Stimulated activated naive CD8-positive, alpha-beta T cell treated with anti-CD3 and anti-CD28 coated beads, Interleukin-15, amount 100 ng/mL, for 72 hours (primary cell): Measurements from ENCODE around the gene ASPRV1.

Source experiments
- ATAC-seq: fragments of 150-1000 bp; cut with Tn5 transposase; 2 replicates; pipeline ENCODE4 v1.10.0; 2021; ENCODE audit warnings: mild to moderate bottlenecking, moderate library complexity
- DNase-seq, 2 donors: peaks; one replicate each; pipeline ENCODE4 v3.0.0; 2021 to 2022
- H3K27ac Mint-ChIP-seq, 2 donors: one replicate each; pipeline ENCODE4 v1.8.0; 2022; ENCODE audit warnings: mild to moderate bottlenecking in 2 of 2, mixed read lengths in 2 of 2, moderate library complexity in 2 of 2
- H3K27me3 Mint-ChIP-seq: one replicate; pipeline ENCODE4 v1.8.0; 2022; ENCODE audit warnings: mixed read lengths
- H3K4me1 Mint-ChIP-seq: one replicate; pipeline ENCODE4 v1.8.0; 2022; ENCODE audit warnings: mild to moderate bottlenecking, mixed read lengths
- H3K4me3 Mint-ChIP-seq, 2 donors: one replicate each; pipeline ENCODE4 v1.8.0; 2022; ENCODE audit warnings: mild to moderate bottlenecking in 2 of 2, mixed read lengths in 2 of 2, moderate library complexity in 1 of 2
- H3K9me3 Mint-ChIP-seq, 2 donors: one replicate each; pipeline ENCODE4 v1.8.0; 2022; ENCODE audit warnings: mixed read lengths in 2 of 2

Gene ASPRV1

GRCh38 chr2:69975136-69975852, 13.9 kb upstream of the ASPRV1 start:
- peak overlapping the region in 1 of 2 donors; percentile 5 for H3K27ac Mint-ChIP-seq
- H3K9me3 Mint-ChIP-seq: no peaks in the 10 kb centered on the region
- H3K4me1 Mint-ChIP-seq: peaks cover 18% of the 10 kb centered on the region
- DNase-seq: no peak
- ATAC-seq: no peak
- no peak overlapping the region for H3K4me3 Mint-ChIP-seq
- no peaks in the 10 kb centered on the region for H3K27me3 Mint-ChIP-seq

GRCh38 chr2:69973335-69973735, 11.9 kb upstream of the ASPRV1 start:
- no peak overlapping the region for H3K27ac Mint-ChIP-seq

GRCh38 chr2:69972822-69973221, 11.4 kb upstream of the ASPRV1 start:
- no peak overlapping the region for H3K27ac Mint-ChIP-seq
- ATAC-seq (no peak), DNase-seq (no peak)
- H3K4me3 Mint-ChIP-seq: no peak overlapping the region
- peaks cover 18% of the 10 kb centered on the region for H3K4me1 Mint-ChIP-seq
- no peaks in the 10 kb centered on the region for H3K9me3 Mint-ChIP-seq
- H3K27me3 Mint-ChIP-seq: no peaks in the 10 kb centered on the region

More at GRCh38 chr2:69973335-69973735, 11.9 kb upstream of the ASPRV1 start:
- no peak for ATAC-seq
- no peaks in the 10 kb centered on the region for H3K9me3 Mint-ChIP-seq
- H3K4me1 Mint-ChIP-seq: peaks cover 18% of the 10 kb centered on the region
- H3K27me3 Mint-ChIP-seq: no peaks in the 10 kb centered on the region
- DNase-seq: no peak
- no peak overlapping the region for H3K4me3 Mint-ChIP-seq

GRCh38 chr2:69969991-69970390, 8.6 kb upstream of the ASPRV1 start:
- Mint-ChIP-seq H3K4me1 (peaks cover under 1% of the 10 kb centered on the region), H3K27me3 (no peaks in the 10 kb centered on the region), H3K4me3 (no peak overlapping the region), H3K27ac (peak overlapping the region; percentile 19 to 42), H3K9me3 (no peaks in the 10 kb centered on the region)
- no peak for ATAC-seq
- no peak for DNase-seq

GRCh38 chr2:69969126-69969983, 7.9 kb upstream of the ASPRV1 start:
- DNase-seq (no peak), ATAC-seq (no peak)
- Mint-ChIP-seq H3K4me3 (no peak overlapping the region), H3K9me3 (no peaks in the 10 kb centered on the region), H3K27me3 (no peaks in the 10 kb centered on the region), H3K27ac (peak overlapping the region; percentile 19 to 42), H3K4me1 (peaks cover 7% of the 10 kb centered on the region)

- Mint-ChIP-seq H3K4me3 (no peak overlapping the region), H3K9me3 (no peaks in the 10 kb centered on the region), H3K4me1 (peaks cover 10% of the 10 kb centered on the region), H3K27me3 (no peaks in the 10 kb centered on the region), H3K27ac (no peak overlapping the region)
- ATAC-seq (no peak), DNase-seq (no peak)
These were observed 7.2 kb upstream of the ASPRV1 start for GRCh38 chr2:69968609-69969008.

GRCh38 chr2:69966496-69966895, 5.1 kb upstream of the ASPRV1 start:
- Mint-ChIP-seq H3K27ac (no peak overlapping the region), H3K4me3 (no peak overlapping the region), H3K4me1 (peaks cover 10% of the 10 kb centered on the region), H3K9me3 (no peaks in the 10 kb centered on the region), H3K27me3 (no peaks in the 10 kb centered on the region)
- ATAC-seq (no peak), DNase-seq (no peak)

GRCh38 chr2:69965756-69966445, 4.5 kb upstream of the ASPRV1 start:
- H3K9me3 Mint-ChIP-seq: no peaks in the 10 kb centered on the region
- ATAC-seq (no peak), DNase-seq (no peak)
- H3K27me3 Mint-ChIP-seq: no peaks in the 10 kb centered on the region
- H3K4me3 Mint-ChIP-seq: no peak overlapping the region
- H3K4me1 Mint-ChIP-seq: peaks cover 10% of the 10 kb centered on the region
- H3K27ac Mint-ChIP-seq: no peak overlapping the region

GRCh38 chr2:69964353-69964841, 3.0 kb upstream of the ASPRV1 start:
- Mint-ChIP-seq H3K27me3 (peaks cover 5% of the 10 kb centered on the region), H3K9me3 (no peaks in the 10 kb centered on the region), H3K4me3 (no peak overlapping the region), H3K4me1 (peaks cover 10% of the 10 kb centered on the region), H3K27ac (no peak overlapping the region)
- ATAC-seq (no peak), DNase-seq (no peak)

GRCh38 chr2:69962986-69963730, 1.7 kb upstream of the ASPRV1 start:
- peak overlapping the region in 1 of 2 donors; percentile 59 for H3K27ac Mint-ChIP-seq
- H3K9me3 Mint-ChIP-seq: no peaks in the 10 kb centered on the region
- no peak for ATAC-seq
- H3K27me3 Mint-ChIP-seq: peaks cover 8% of the 10 kb centered on the region
- H3K4me1 Mint-ChIP-seq: peaks cover 11% of the 10 kb centered on the region
- DNase-seq: no peak
- H3K4me3 Mint-ChIP-seq: no peak overlapping the region

- H3K4me3 Mint-ChIP-seq: no peak overlapping the region
- no peak for DNase-seq
- H3K9me3 Mint-ChIP-seq: no peaks in the 10 kb centered on the region
- H3K27me3 Mint-ChIP-seq: peaks cover 8% of the 10 kb centered on the region
- H3K4me1 Mint-ChIP-seq: peaks cover 17% of the 10 kb centered on the region
- ATAC-seq: no peak
- H3K27ac Mint-ChIP-seq: no peak overlapping the region
These were observed 610 bp downstream of the ASPRV1 start for GRCh38 chr2:69960821-69961220.

GRCh38 chr2:69959425-69959824, 2.0 kb downstream of the ASPRV1 start:
- Mint-ChIP-seq H3K4me1 (peaks cover 11% of the 10 kb centered on the region), H3K4me3 (no peak overlapping the region), H3K27ac (no peak overlapping the region), H3K27me3 (peaks cover 8% of the 10 kb centered on the region), H3K9me3 (no peaks in the 10 kb centered on the region)
- DNase-seq (no peak), ATAC-seq (no peak)

- no peak overlapping the region for H3K4me3 Mint-ChIP-seq
- ATAC-seq (no peak), DNase-seq (no peak)
- H3K27ac Mint-ChIP-seq: no peak overlapping the region
- no peaks in the 10 kb centered on the region for H3K9me3 Mint-ChIP-seq
- H3K27me3 Mint-ChIP-seq: peaks cover 8% of the 10 kb centered on the region
- peaks cover 8% of the 10 kb centered on the region for H3K4me1 Mint-ChIP-seq
These were observed 3.0 kb downstream of the ASPRV1 start for GRCh38 chr2:69958480-69958879.

- no peak overlapping the region for H3K27ac Mint-ChIP-seq
- peaks cover 8% of the 10 kb centered on the region for H3K27me3 Mint-ChIP-seq
- no peak overlapping the region for H3K4me3 Mint-ChIP-seq
- DNase-seq (no peak), ATAC-seq (peak; percentile 18)
- peaks cover 8% of the 10 kb centered on the region for H3K4me1 Mint-ChIP-seq
- no peaks in the 10 kb centered on the region for H3K9me3 Mint-ChIP-seq
These were observed 3.5 kb downstream of the ASPRV1 start for GRCh38 chr2:69957965-69958364.

GRCh38 chr2:69956475-69956979, 4.9 kb downstream of the ASPRV1 start:
- peaks cover 8% of the 10 kb centered on the region for H3K27me3 Mint-ChIP-seq
- DNase-seq (no peak), ATAC-seq (no peak)
- H3K27ac Mint-ChIP-seq: no peak overlapping the region
- H3K4me3 Mint-ChIP-seq: no peak overlapping the region
- peaks cover 8% of the 10 kb centered on the region for H3K4me1 Mint-ChIP-seq
- H3K9me3 Mint-ChIP-seq: no peaks in the 10 kb centered on the region
